ENCODE data around the gene TIMMDC1.

Gene TIMMDC1

DNA sequence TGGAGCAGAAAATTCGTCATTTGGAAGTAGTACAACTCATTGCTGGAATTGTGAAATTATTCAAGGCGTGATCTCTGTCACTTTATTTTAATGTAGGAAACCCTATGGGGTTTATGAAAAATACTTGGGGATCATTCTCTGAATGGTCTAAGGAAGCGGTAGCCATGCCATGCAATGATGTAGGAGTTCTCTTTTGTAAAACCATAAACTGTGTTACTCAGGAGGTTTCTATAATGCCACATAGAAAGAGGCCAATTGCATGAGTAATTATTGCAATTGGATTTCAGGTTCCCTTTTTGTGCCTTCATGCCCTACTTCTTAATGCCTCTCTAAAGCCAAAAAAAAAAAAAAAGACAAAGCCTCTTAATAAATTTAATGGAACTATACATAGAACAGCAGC, 5.5 kb upstream of the TIMMDC1 start:
- H3K27ac ChIP-seq: no peak overlapping the region
- TF ChIP-seq, protein P1, sequence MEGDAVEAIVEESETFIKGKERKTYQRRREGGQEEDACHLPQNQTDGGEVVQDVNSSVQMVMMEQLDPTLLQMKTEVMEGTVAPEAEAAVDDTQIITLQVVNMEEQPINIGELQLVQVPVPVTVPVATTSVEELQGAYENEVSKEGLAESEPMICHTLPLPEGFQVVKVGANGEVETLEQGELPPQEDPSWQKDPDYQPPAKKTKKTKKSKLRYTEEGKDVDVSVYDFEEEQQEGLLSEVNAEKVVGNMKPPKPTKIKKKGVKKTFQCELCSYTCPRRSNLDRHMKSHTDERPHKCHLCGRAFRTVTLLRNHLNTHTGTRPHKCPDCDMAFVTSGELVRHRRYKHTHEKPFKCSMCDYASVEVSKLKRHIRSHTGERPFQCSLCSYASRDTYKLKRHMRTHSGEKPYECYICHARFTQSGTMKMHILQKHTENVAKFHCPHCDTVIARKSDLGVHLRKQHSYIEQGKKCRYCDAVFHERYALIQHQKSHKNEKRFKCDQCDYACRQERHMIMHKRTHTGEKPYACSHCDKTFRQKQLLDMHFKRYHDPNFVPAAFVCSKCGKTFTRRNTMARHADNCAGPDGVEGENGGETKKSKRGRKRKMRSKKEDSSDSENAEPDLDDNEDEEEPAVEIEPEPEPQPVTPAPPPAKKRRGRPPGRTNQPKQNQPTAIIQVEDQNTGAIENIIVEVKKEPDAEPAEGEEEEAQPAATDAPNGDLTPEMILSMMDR (conservative IDR thresholded peaks at IDR 0.05): no peak
- TF ChIP-seq ZFX (IDR thresholded peaks at IDR 0.05): no peak

DNA sequence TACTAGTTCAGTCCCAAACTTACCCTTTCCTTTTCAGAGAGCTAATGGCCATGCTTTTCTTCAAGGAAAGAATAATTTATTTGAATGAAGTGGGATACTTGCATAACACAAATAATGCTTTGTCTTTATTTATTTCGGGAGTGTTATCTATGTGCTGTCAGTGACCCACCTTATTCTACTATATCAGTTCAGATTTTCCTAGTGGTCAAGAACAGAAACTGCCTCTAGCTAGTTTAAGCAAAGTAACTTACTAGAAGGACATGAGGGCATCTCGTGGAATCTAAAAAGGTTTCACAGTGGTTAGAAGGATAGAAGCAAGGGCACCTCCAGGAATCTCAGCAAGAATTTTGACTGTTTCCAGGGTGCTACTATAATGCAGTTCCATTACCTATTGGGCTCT, 3.8 kb upstream of the TIMMDC1 start:
- TF ChIP-seq ZFX (IDR thresholded peaks at IDR 0.05): no peak
- TF ChIP-seq, protein P1 (conservative IDR thresholded peaks at IDR 0.05): peak; percentile 23; the same call in 1 of the 2 replicates
- H3K27ac ChIP-seq: no peak overlapping the region

DNA sequence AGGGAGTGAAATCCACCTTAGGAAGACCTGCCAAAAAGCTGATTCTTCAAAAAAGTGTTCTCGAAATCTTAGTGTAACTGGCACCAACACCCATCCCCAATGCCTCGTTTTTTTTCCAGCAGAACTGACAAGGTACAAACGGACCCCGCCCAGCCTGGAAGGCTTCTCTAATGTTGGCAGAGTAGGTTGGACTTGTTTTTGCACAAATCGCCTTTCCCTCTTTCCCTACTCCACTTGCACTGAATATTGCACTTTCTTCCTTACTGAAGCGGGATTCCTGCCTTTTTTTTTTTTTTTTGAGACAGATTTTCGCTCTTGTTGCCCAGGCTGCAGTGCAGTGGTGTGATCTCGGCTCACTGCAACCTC, 544 bp upstream of the TIMMDC1 start:
- TF ChIP-seq ZFX (IDR thresholded peaks at IDR 0.05): no peak
- TF ChIP-seq, protein P1 (conservative IDR thresholded peaks at IDR 0.05): no peak
- peak overlapping the region; percentile 81 for H3K27ac ChIP-seq

DNA sequence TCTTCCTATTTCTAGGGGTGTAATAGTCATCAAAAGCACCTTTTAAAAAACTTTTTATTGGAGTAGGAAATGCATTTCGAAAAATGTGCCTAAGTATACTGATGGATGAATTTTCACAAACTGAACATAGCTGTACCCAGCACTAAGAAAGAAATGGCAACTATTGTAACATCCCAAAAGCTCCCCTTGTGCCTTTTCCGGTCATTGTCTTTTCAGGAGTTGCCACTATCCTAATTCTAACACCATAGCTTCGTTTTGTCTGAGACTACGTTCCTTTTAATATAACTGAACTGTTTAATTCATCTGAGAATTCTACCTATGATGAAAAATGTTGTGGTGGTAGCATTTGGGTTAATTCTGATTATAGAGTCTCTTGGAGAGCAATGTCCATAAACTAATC, 1.9 kb downstream of the TIMMDC1 start:
- no peak for TF ChIP-seq ZFX (IDR thresholded peaks at IDR 0.05)
- TF ChIP-seq, protein P1 (conservative IDR thresholded peaks at IDR 0.05): no peak
- no peak overlapping the region for H3K27ac ChIP-seq

DNA sequence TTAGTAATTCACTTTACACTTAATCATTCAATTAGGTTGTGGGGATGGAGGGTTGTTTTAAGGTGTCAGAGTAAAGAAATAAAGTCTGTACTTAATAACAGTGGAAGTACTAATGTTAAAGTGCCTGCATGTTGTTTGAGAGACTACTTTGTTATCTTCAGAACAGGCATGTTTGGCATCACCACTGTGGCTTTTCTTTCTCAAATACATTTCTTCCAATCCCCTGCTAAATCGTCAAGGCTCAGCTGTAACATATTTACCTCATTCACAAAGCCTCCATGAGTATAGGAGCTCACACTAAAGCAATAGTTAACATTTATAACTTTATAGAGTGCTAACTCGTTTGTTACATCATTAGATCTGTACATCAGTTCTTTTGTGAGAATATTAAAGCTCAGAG, 2.6 kb downstream of the TIMMDC1 start:
- TF ChIP-seq, protein P1 (conservative IDR thresholded peaks at IDR 0.05): no peak
- no peak for TF ChIP-seq ZFX (IDR thresholded peaks at IDR 0.05)
- H3K27ac ChIP-seq: no peak overlapping the region

DNA sequence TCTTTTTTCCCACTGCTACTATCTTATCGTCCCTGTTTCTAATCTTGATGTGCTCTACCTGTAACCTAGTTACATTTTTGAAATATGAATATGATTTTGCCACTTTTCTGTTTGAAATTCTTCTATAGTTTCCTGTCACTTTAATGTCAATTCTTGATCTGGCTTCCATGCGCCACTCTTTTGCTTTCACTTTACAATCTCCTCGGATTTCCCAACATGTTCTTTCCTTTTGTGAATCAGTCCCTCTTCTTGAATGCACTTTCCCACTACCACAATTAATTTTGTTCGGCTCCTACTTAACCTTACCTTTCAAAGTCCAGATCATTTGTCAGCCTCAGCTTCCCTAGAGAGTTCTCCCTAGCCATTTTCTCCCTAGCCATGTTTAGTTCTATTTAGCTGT, 8.3 kb downstream of the TIMMDC1 start:
- TF ChIP-seq ZFX (IDR thresholded peaks at IDR 0.05): no peak
- TF ChIP-seq, protein P1 (conservative IDR thresholded peaks at IDR 0.05): no peak
- no peak overlapping the region for H3K27ac ChIP-seq

DNA sequence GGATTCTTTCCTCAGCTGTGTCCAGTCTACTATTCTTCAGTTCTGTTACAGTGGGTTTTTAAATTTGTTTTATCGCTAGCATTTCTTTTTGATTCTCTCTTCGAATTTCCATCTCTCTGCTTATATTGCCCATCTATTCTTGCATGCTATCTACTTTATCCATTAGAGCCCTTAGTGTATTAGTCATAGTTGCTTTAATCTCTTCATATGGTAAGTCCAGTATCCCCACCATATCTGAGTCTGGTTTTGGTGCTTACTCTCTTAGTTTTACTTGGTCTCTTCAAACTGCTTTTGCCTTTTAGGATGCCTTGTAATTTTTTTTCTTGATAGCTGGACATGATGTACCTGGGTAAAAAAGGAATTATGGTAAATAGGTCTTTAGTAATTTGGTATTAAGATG, 9.1 kb downstream of the TIMMDC1 start:
- no peak overlapping the region for H3K27ac ChIP-seq
- TF ChIP-seq, protein P1 (conservative IDR thresholded peaks at IDR 0.05): no peak
- TF ChIP-seq ZFX (IDR thresholded peaks at IDR 0.05): no peak

All from C4-2B (cell line).